K562 (cell line): ENCODE measurements around the gene MOCOS. TPM values are rescaled to one million over a fixed set of nuclear protein-coding genes. Genes with fewer than 3 reads are reported as not detected.
A peak's percentile ranks its signal among the peaks of the same experiment; 100 is the strongest.

ENCODE experiments used
- CREB1 ChIP-seq, 2 experiments: sonication (generic) in 1 of 2; formaldehyde crosslinking in 1 of 2; IDR thresholded peaks; 2 replicates each; pipeline versions ENCODE4 v1.6.1 to v1.8.0; 2012 to 2022; ENCODE audit warnings: inconsistent platforms in 1 of 2, mild to moderate bottlenecking in 1 of 2, missing genetic modification reagents in 1 of 2, moderate library complexity in 1 of 2
- FOS ChIP-seq: IDR thresholded peaks from 3 replicates; pipeline ENCODE4 v1.6.1; 2011; ENCODE audit not compliant: insufficient read length; ENCODE audit errors: extremely low read depth
- GATA2 ChIP-seq: sonication (generic); formaldehyde crosslinking; IDR thresholded peaks from 2 replicates; pipeline ENCODE4 v1.4.0; 2020; ENCODE audit warnings: mild to moderate bottlenecking, missing genetic modification reagents
- GTF2A2 ChIP-seq: IDR thresholded peaks from 2 replicates; pipeline ENCODE4 v1.6.1; 2016; ENCODE audit warnings: mild to moderate bottlenecking, missing genetic modification characterization, missing compliant biosample characterization
- ILK ChIP-seq: fragments of 450-650 bp; IDR thresholded peaks from 2 replicates; pipeline ENCODE4 v1.6.1; 2016; ENCODE audit warnings: missing genetic modification characterization, low read depth, mild to moderate bottlenecking, missing compliant biosample characterization, moderate library complexity, borderline replicate concordance
- JUND ChIP-seq, 2 experiments: IDR thresholded peaks; 2 replicates in 1 of 2; 3 replicates in 1 of 2; pipeline ENCODE4 v1.6.1; 2011; ENCODE audit warnings: borderline replicate concordance in 2 of 2, low read depth in 2 of 2, low read length in 2 of 2, improper control_type of control experiment in 1 of 2, missing biosample characterization in 1 of 2, missing genetic modification characterization in 1 of 2, missing genetic modification reagents in 1 of 2
- KDM2B ChIP-seq: fragments of 250-450 bp; sonication (Bioruptor Pico); IDR thresholded peaks from 2 replicates; pipeline ENCODE4 v1.8.0; 2021; ENCODE audit warnings: mild to moderate bottlenecking, moderate library complexity
- LCOR ChIP-seq: sonication (generic); formaldehyde crosslinking; IDR thresholded peaks from 2 replicates; pipeline ENCODE4 v1.8.0; 2022; ENCODE audit warnings: mild to moderate bottlenecking, missing genetic modification reagents
- MBD2 ChIP-seq: sonication (generic); IDR thresholded peaks from 2 replicates; pipeline ENCODE4 v1.6.1; 2016; ENCODE audit warnings: low read depth, borderline replicate concordance
- NFXL1 ChIP-seq: fragments of 450-650 bp; formaldehyde crosslinking; IDR thresholded peaks from 2 replicates; pipeline ENCODE4 v1.4.0; 2021; ENCODE audit warnings: mild to moderate bottlenecking
- PTTG1 ChIP-seq: fragments of 450-650 bp; IDR thresholded peaks from 2 replicates; pipeline ENCODE4 v1.6.1; 2016; ENCODE audit warnings: low read depth, mild to moderate bottlenecking, missing genetic modification characterization, missing compliant biosample characterization
- SIN3B ChIP-seq: fragments of 450-650 bp; IDR thresholded peaks from 2 replicates; pipeline ENCODE4 v1.6.1; 2017; ENCODE audit warnings: low read depth, mild to moderate bottlenecking, moderate library complexity
- SNIP1 ChIP-seq: fragments of 450-650 bp; IDR thresholded peaks from 2 replicates; pipeline ENCODE4 v1.7.1; 2017; ENCODE audit warnings: low read depth, mild to moderate bottlenecking
- SRSF7 ChIP-seq: fragments of 200-400 bp; formaldehyde crosslinking; optimal IDR thresholded peaks from 2 replicates; pipeline ENCODE3; 2017; ENCODE audit warnings: mild to moderate bottlenecking, low read depth, low read length
- TFAM ChIP-seq: fragments of 250-450 bp; sonication (Bioruptor Pico); conservative IDR thresholded peaks from 2 replicates; pipeline ENCODE4 v1.5.0; 2021; ENCODE audit warnings: mild to moderate bottlenecking, moderate library complexity
- TGIF2 ChIP-seq: sonication (generic); formaldehyde crosslinking; IDR thresholded peaks from 2 replicates; pipeline ENCODE4 v1.8.1; 2022; ENCODE audit warnings: mild to moderate bottlenecking, missing genetic modification reagents, moderate library complexity
- ZC3H8 ChIP-seq: fragments of 450-650 bp; IDR thresholded peaks from 2 replicates; pipeline ENCODE4 v1.6.1; 2017
- ZNF23 ChIP-seq: fragments of 250-450 bp; sonication (Bioruptor Pico); IDR thresholded peaks from 2 replicates; pipeline ENCODE4 v1.4.0; 2020; ENCODE audit warnings: mild to moderate bottlenecking
- ZNF239 ChIP-seq: fragments of 250-450 bp; sonication (Bioruptor Pico); IDR thresholded peaks from 2 replicates; pipeline ENCODE4 v1.4.0; 2020; ENCODE audit warnings: mild to moderate bottlenecking
- polyA plus RNA-seq, 8 experiments: library from polyadenylated mRNA; depleted of rRNA in 4 of 8; stranded (reverse) in 5 of 8; unstranded in 3 of 8; fragments of >200 nt; fragmentation: Nextera tagmentation in 2 of 8; fragmentation: Illumina TruSeq in 1 of 8; extraction: Ambion mirVana in 2 of 8; extraction: Trizol in 1 of 8; gene quantifications; 2 replicates each; pipeline versions ENCODE4 v1.2.1 to v1.2.3, GENCODE V29; 2011 to 2014; ENCODE audit warnings: inconsistent platforms in 1 of 8, missing spikeins in 1 of 8
- total RNA-seq, 7 experiments: library from RNA; depleted of rRNA in 6 of 7; stranded (reverse); fragments of >200 nt in 6 of 7; fragmentation: Illumina TruSeq in 2 of 7; extraction: Trizol in 2 of 7; gene quantifications; 2 replicates each; pipeline versions ENCODE4 v1.2.1 to v1.2.3, GENCODE V29; 2011 to 2021; ENCODE audit warnings: low replicate concordance in 1 of 7
- TF ChIP-seq, protein P1 (sequence below): fragments of 450-650 bp; conservative IDR thresholded peaks from 2 replicates; pipeline ENCODE4 v1.6.1; 2016; ENCODE audit warnings: missing genetic modification characterization, low read depth, mild to moderate bottlenecking, control low read depth, missing compliant biosample characterization
- TF ChIP-seq, protein P2 (sequence below), 2 experiments: fragments of 450-650 bp; IDR thresholded peaks; 2 replicates each; pipeline ENCODE4 v1.6.1; 2016
- TF ChIP-seq, protein P3 (sequence below): fragments of 250-450 bp; sonication (Bioruptor Pico); IDR thresholded peaks from 2 replicates; pipeline ENCODE4 v1.5.0; 2020; ENCODE audit warnings: mild to moderate bottlenecking
- TF ChIP-seq, protein P4 (sequence below): sonication (generic); formaldehyde crosslinking; IDR thresholded peaks from 2 replicates; pipeline ENCODE4 v1.8.0; 2022; ENCODE audit warnings: mild to moderate bottlenecking, missing genetic modification reagents, borderline replicate concordance

The MOCOS gene
- total and polyA plus RNA-seq, 9 of the 15 experiments (the other 6 are each of a cell fraction or from before 2014, with no cell fraction given), result 4.5 to 12.4 (median 9.1) TPM

DNA sequence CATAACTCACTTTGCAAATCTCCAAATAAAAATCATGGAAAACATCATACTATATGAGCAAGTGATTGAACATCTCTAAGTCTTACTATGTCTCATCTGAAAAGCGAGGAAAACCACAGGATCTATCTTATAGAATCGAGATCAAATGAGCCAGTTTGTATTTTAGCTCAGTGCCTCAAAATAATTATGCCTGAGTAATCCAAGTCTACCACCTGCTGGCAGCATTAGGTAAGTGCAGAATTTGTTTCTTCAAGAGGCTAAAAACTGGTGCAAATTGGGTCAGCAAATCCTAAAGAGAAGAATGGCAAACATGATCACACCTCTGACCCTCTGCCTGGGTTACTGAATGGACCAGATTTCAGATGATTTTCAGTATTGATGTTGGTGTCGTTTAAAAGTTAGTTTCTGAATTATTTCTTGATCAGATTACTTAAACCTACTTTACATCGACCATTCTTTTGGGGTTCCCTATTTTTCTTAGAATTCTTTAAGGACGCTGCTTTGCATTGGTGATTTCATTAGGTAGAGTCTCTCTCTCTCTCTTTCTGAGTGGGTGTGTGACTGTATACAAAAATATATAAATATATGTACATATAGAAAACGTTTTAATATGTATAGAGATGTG lies 97.5 kb downstream of the MOCOS start (continued):
- no peak for TF ChIP-seq SNIP1
- no peak for TF ChIP-seq MBD2
- TF ChIP-seq CREB1 (IDR thresholded peaks at IDR 0.05), result no peak
- no peak for TF ChIP-seq CREB1 (CRISPR knock-in tag; IDR thresholded peaks at IDR 0.05)
- no peak for TF ChIP-seq TFAM (CRISPR knock-in tag)
- TF ChIP-seq, protein P1, sequence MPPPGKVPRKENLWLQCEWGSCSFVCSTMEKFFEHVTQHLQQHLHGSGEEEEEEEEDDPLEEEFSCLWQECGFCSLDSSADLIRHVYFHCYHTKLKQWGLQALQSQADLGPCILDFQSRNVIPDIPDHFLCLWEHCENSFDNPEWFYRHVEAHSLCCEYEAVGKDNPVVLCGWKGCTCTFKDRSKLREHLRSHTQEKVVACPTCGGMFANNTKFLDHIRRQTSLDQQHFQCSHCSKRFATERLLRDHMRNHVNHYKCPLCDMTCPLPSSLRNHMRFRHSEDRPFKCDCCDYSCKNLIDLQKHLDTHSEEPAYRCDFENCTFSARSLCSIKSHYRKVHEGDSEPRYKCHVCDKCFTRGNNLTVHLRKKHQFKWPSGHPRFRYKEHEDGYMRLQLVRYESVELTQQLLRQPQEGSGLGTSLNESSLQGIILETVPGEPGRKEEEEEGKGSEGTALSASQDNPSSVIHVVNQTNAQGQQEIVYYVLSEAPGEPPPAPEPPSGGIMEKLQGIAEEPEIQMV (tag), result no peak
- 0 out of 2 replicates have a peak, but pooled peaks have one; percentile 17 for TF ChIP-seq JUND (IDR thresholded peaks at IDR 0.05; ENCODE audit: borderline replicate concordance, low read depth, low read length)
- TF ChIP-seq JUND (tag; IDR thresholded peaks at IDR 0.05; ENCODE audit: borderline replicate concordance, low read depth, low read length), result no peak
- no peak for TF ChIP-seq TGIF2
- no peak for TF ChIP-seq GTF2A2 (tag)
- TF ChIP-seq, protein P2, sequence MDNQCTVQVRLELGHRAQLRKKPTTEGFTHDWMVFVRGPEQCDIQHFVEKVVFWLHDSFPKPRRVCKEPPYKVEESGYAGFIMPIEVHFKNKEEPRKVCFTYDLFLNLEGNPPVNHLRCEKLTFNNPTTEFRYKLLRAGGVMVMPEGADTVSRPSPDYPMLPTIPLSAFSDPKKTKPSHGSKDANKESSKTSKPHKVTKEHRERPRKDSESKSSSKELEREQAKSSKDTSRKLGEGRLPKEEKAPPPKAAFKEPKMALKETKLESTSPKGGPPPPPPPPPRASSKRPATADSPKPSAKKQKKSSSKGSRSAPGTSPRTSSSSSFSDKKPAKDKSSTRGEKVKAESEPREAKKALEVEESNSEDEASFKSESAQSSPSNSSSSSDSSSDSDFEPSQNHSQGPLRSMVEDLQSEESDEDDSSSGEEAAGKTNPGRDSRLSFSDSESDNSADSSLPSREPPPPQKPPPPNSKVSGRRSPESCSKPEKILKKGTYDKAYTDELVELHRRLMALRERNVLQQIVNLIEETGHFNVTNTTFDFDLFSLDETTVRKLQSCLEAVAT (IDR thresholded peaks at IDR 0.05), result no peak
- no peak for TF ChIP-seq KDM2B (CRISPR knock-in tag)
- TF ChIP-seq PTTG1 (tag), result no peak
- TF ChIP-seq SIN3B, result no peak
- TF ChIP-seq, protein P3, sequence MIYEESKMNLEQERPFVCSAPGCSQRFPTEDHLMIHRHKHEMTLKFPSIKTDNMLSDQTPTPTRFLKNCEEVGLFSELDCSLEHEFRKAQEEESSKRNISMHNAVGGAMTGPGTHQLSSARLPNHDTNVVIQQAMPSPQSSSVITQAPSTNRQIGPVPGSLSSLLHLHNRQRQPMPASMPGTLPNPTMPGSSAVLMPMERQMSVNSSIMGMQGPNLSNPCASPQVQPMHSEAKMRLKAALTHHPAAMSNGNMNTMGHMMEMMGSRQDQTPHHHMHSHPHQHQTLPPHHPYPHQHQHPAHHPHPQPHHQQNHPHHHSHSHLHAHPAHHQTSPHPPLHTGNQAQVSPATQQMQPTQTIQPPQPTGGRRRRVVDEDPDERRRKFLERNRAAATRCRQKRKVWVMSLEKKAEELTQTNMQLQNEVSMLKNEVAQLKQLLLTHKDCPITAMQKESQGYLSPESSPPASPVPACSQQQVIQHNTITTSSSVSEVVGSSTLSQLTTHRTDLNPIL, result no peak
- TF ChIP-seq NFXL1, result no peak
- 0 out of 2 replicates have a peak, but pooled peaks have one; percentile 38 for TF ChIP-seq LCOR (CRISPR knock-in tag)
- TF ChIP-seq ZNF23 (CRISPR knock-in tag), result no peak
- TF ChIP-seq, protein P4, sequence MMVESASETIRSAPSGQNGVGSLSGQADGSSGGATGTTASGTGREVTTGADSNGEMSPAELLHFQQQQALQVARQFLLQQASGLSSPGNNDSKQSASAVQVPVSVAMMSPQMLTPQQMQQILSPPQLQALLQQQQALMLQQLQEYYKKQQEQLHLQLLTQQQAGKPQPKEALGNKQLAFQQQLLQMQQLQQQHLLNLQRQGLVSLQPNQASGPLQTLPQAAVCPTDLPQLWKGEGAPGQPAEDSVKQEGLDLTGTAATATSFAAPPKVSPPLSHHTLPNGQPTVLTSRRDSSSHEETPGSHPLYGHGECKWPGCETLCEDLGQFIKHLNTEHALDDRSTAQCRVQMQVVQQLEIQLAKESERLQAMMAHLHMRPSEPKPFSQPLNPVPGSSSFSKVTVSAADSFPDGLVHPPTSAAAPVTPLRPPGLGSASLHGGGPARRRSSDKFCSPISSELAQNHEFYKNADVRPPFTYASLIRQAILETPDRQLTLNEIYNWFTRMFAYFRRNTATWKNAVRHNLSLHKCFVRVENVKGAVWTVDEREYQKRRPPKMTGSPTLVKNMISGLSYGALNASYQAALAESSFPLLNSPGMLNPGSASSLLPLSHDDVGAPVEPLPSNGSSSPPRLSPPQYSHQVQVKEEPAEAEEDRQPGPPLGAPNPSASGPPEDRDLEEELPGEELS (CRISPR knock-in tag), result no peak
- no peak for TF ChIP-seq ZNF239 (CRISPR knock-in tag)
- no peak for TF ChIP-seq FOS
- TF ChIP-seq ZC3H8, result no peak
- no peak for TF ChIP-seq GATA2 (CRISPR knock-in tag)
- no peak for TF ChIP-seq SRSF7
- no peak for TF ChIP-seq ILK
